Measurements from ENCODE around the gene KRTAP6-3. TPM values are rescaled to one million over a fixed set of nuclear protein-coding genes. Genes with fewer than 3 reads are reported as not detected.

KRTAP6-3 gene
- total and polyA plus RNA-seq, 2 of the 8 experiments (the other 6 are each of a cell fraction or from before 2014, with no cell fraction given): not detected

- no peaks in the 10 kb centered on the region for H3K23me2 ChIP-seq (ENCODE audit: low read depth, low read length)
- POLR2A ChIA-PET (ENCODE audit: partially characterized antibody): no interaction called here
- H3K9ac ChIP-seq (replicated peaks in 1 of 4; ENCODE audit: extremely low read depth in 1 of 4, low read depth in 3 of 4, low read length in 3 of 4): no peak within 1 kb of the TSS
- FAIRE-seq (no peak), DNase-seq (ENCODE audit: low read depth in 1 of 2, low spot score in 2 of 2) (no peak)
- no peaks in the 10 kb centered on the region for H3K4me1 ChIP-seq (replicated peaks in 1 of 4; ENCODE audit: control insufficient read depth in 3 of 4, insufficient read depth in 4 of 4, low read length in 3 of 4)
- CTCF ChIA-PET (ENCODE audit: partially characterized antibody): interaction anchor here (0.6 to 1.5 kb wide), 2 partner anchors 8 to 1485 kb away, joined by 3 to 4 read pairs; no protein-coding TSS in a partner anchor
- H4K20me1 ChIP-seq (replicated peaks in 1 of 2; ENCODE audit: control insufficient read depth in 1 of 2, insufficient read depth in 2 of 2, low read length in 2 of 2): no peaks in the 10 kb centered on the region
- no peak within 1 kb of the TSS for H2BK20ac ChIP-seq (ENCODE audit: low read length)
- H3K27me3 ChIP-seq (replicated peaks in 1 of 4; ENCODE audit: control insufficient read depth in 3 of 4, extremely low read depth in 1 of 4, insufficient read depth in 3 of 4, low read length in 3 of 4): no peaks in the 10 kb centered on the region
- no peak within 1 kb of the TSS for H3K4me3 ChIP-seq (ENCODE audit: extremely low read depth in 1 of 4, insufficient read depth in 2 of 4, low read depth in 3 of 4, low read length in 4 of 4)
- no peak within 1 kb of the TSS for H3K27ac ChIP-seq (ENCODE audit: low read depth, low read length)
- no peaks in the 10 kb centered on the region for H3K79me2 ChIP-seq (ENCODE audit: control insufficient read depth in 1 of 2, insufficient read depth in 2 of 2, low read length in 2 of 2)
- no peak within 1 kb of the TSS for H4K91ac ChIP-seq (replicated peaks; ENCODE audit: insufficient read length, low read length)
- H3K4ac ChIP-seq (replicated peaks; ENCODE audit: insufficient read length, low read depth, low read length): no peak within 1 kb of the TSS
- H3K23ac ChIP-seq (ENCODE audit: insufficient read length): no peak within 1 kb of the TSS
- no peak within 1 kb of the TSS for H2BK12ac ChIP-seq (ENCODE audit: low read depth, low read length)
- no peak within 1 kb of the TSS for H2BK120ac ChIP-seq (replicated peaks; ENCODE audit: low read depth, low read length)
- H3K4me2 ChIP-seq (ENCODE audit: insufficient read depth in 1 of 2, low read depth in 2 of 2, low read length in 2 of 2): no peak within 1 kb of the TSS
- H3K14ac ChIP-seq (ENCODE audit: insufficient read length): no peak within 1 kb of the TSS
- no peak within 1 kb of the TSS for H3K18ac ChIP-seq (ENCODE audit: extremely low read depth, low read length)
- H2AK5ac ChIP-seq (ENCODE audit: low read depth, low read length): no peak within 1 kb of the TSS
- no peak within 1 kb of the TSS for H4K5ac ChIP-seq (ENCODE audit: insufficient read length, low read depth, low read length)
- no peak within 1 kb of the TSS for H2BK15ac ChIP-seq (ENCODE audit: low read length)
- H3K36me3 ChIP-seq (ENCODE audit: control insufficient read depth in 2 of 4, insufficient read depth in 4 of 4, low read length in 3 of 4): no peaks in the 10 kb centered on the region
- no peak within 1 kb of the TSS for H2AFZ ChIP-seq (ENCODE audit: low read length)
- WGBS, 2 experiments (ENCODE audit: extremely low coverage in 1 of 2, insufficient coverage in 1 of 2, insufficient read length in 1 of 2, insufficient replicate concordance in 2 of 2, low coverage in 1 of 2, low lambda C conversion rate in 2 of 2, missing lambda C conversion rate in 1 of 2): 90% methylated on average over 2 of the region's 2 CpGs; no CpG with 5 or more reads in 1 of the 2 experiments
- H3K56ac ChIP-seq (replicated peaks; ENCODE audit: insufficient read length, low read depth, low read length): no peak within 1 kb of the TSS
- H2BK5ac ChIP-seq (ENCODE audit: low read depth, low read length): no peak within 1 kb of the TSS
- no peaks in the 10 kb centered on the region for H3K79me1 ChIP-seq (ENCODE audit: low read depth, low read length)
- H3K9me3 ChIP-seq (ENCODE audit: insufficient read depth in 2 of 2, low read depth in 1 of 2, low read length in 1 of 2): 0 out of 4 replicates have a peak, but pooled peaks cover 0 to 4% of the 10 kb centered on the region in 2 experiments
- H4K8ac ChIP-seq (ENCODE audit: extremely low read depth, insufficient read depth, low read length): no peak within 1 kb of the TSS
- TF ChIP-seq MAX (IDR thresholded peaks at IDR 0.05): no peak
- TF ChIP-seq NANOG (IDR thresholded peaks at IDR 0.05; ENCODE audit: insufficient read depth, low read depth, low read length, poor library complexity, severe bottlenecking): no peak
- TF ChIP-seq JUND (IDR thresholded peaks at IDR 0.05; ENCODE audit: low read length): no peak
- TF ChIP-seq SIN3A (conservative IDR thresholded peaks at IDR 0.05 in 1 of 2, IDR thresholded peaks at IDR 0.05 in 1 of 2; ENCODE audit: low read depth in 1 of 2, low read length in 2 of 2): no peak
- no peak for TF ChIP-seq ASH2L (IDR thresholded peaks at IDR 0.05; ENCODE audit: low read length)
- TF ChIP-seq POLR2A (IDR thresholded peaks at IDR 0.05; ENCODE audit: control extremely low read depth in 1 of 2, low read depth in 2 of 2, low read length in 2 of 2): no peak
- TF ChIP-seq TBP (IDR thresholded peaks at IDR 0.05; ENCODE audit: low read depth, low read length): no peak
- no peak for TF ChIP-seq RFX5 (IDR thresholded peaks at IDR 0.05; ENCODE audit: borderline replicate concordance, low read depth, low read length)
- TF ChIP-seq GABPA (IDR thresholded peaks at IDR 0.05; ENCODE audit: borderline replicate concordance, insufficient read depth, low read length): no peak
- no peak for TF ChIP-seq BACH1 (IDR thresholded peaks at IDR 0.05; ENCODE audit: low read length)
- TF ChIP-seq POU5F1 (IDR thresholded peaks at IDR 0.05; ENCODE audit: low read depth, low read length): no peak
- TF ChIP-seq SUZ12 (IDR thresholded peaks at IDR 0.05; ENCODE audit: low read length): no peak
- no peak for TF ChIP-seq KDM5A (IDR thresholded peaks at IDR 0.05; ENCODE audit: low read length)
- no peak for TF ChIP-seq EP300 (IDR thresholded peaks at IDR 0.05; ENCODE audit: borderline replicate concordance in 1 of 2, low read depth in 2 of 2, low read length in 2 of 2)
These were observed 30.9 kb upstream of the KRTAP6-3 start, which contains the start of gene KRTAP19-7 for GRCh38 chr21:30561264-30561895. TSS of gene KRTAP19-7 (minus strand) at chr21:30561314. CDS start at chr21:30561289, 25 bp downstream.

Data from H1 (cell line).